DMS79 (cell line): Measurements from ENCODE around the gene CD8B.

Experiments
- DNase-seq: peaks from one replicate; lab custom pipeline; 2025; lab: John Stamatoyannopoulos, UW

CD8B gene

DNA sequence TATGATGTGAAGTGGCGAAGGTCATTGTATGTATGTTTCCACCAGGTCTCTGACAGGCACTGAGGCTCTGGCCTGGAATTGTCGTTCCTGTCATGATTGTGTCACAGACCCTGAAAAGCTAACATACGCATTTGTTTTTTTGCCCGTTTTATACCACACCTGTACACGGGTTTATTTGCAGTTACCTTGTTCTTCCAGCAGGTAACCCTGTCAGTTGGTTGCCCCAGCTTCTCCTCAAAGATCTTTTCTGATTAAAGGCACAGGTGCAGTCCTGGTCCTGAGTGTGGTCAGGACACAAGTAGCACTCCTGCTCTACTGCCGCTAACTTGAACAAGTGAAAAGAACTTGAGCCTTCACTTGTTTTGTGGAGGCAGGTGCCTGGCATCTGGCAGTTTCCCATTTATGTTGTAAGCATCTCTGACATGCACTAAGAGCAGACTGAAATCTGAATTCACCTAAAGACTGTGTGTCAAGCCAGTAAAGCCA is 90.8 kb downstream of the CD8B start:
- peak; percentile 55 for DNase-seq

DNA sequence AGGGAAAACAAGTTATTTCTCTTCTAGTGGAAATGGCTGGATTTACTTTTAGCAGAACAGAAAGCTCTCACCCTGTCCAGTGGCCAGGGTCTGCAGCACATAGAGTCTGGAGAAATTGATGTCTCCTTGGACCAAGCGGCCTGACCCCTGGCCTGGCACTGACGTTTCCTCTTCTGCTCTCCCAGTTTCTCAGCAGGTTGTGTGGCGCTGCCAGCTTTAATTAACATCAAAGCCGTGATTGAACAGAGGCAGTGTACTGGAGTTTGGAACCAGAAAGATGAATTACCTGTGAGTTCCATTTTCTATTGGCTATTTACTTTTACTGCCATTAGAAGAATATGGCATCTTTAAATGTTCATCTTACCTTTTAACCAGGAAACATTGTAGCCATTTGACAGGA is 91.8 kb downstream of the CD8B start:
- no peak for DNase-seq

DNA sequence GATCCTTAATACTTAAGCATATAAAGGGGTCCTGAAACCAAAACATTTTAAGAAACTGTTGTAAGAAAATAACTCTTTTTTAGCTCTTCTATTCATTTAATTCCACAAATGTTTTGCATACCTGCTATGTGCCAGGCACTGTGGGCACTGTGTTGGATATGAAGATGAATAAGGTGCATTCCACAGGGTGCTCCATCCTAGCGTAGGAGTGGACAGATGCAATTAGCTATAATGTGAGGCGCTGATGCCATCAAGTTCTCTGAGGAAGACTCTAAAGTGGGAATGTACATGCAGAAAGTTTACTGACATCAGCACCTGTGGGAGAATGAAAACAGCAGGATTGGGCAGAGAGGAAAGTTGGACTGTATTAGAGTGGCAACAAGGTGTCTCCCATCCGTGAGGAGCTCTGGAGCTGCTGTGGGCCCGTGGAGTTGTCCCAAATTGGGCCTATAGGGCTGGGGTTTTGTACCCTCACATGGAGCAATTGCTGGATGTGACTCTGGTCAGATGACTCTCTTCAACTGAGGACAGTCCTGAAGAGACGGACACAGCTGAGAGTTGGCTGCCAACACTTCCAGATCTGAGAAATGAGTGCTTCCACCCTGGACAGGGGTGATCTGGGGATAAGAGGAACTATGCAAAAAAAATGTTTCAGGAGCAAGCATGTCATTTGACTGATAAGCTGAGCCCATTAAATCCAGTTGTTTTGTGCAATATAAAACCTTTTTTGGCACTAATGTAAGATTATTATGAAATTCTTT is 93.3 kb downstream of the CD8B start:
- no peak for DNase-seq
